Hematopoietic multipotent progenitor cell treated with erythropoietin and hydrocortisone succinate and interleukin-3 and kit ligand, for 8 days (in vitro differentiated cells): ENCODE data around the gene GABBR1.

ENCODE experiments used
- DNase-seq: peaks from one replicate; pipeline ENCODE4 v3.0.0-alpha.2; 2015

The GABBR1 gene

GRCh38 chr6:29561606-29562181, 71.3 kb downstream of the GABBR1 start:
- no peak for DNase-seq

GRCh38 chr6:29561091-29561490, 71.9 kb downstream of the GABBR1 start:
- DNase-seq = no peak

GRCh38 chr6:29559524-29560287, 73.3 kb downstream of the GABBR1 start, which contains the start of gene UBD:
Gene UBD, minus strand, starts transcription at chr6:29559732. Its CDS starts 31 bp downstream, at chr6:29559701.
- DNase-seq = no peak

- DNase-seq = no peak
Observed at GRCh38 chr6:29558439-29559079, 74.4 kb downstream of the GABBR1 start.

GRCh38 chr6:29557320-29557719, 75.7 kb downstream of the GABBR1 start:
- DNase-seq = no peak

GRCh38 chr6:29554764-29555163, 78.2 kb downstream of the GABBR1 start:
- no peak for DNase-seq

GRCh38 chr6:29553268-29554057, 79.5 kb downstream of the GABBR1 start:
- DNase-seq = peak; percentile 9

GRCh38 chr6:29552512-29553051, 80.4 kb downstream of the GABBR1 start:
- DNase-seq = peak; percentile 77

- no peak for DNase-seq
Observed at GRCh38 chr6:29547573-29547972, 85.4 kb downstream of the GABBR1 start.

GRCh38 chr6:29537714-29538403, 95.1 kb downstream of the GABBR1 start:
- DNase-seq = no peak

- DNase-seq = no peak
Observed at GRCh38 chr6:29532320-29532951, 100.5 kb downstream of the GABBR1 start.

- no peak for DNase-seq
Observed at GRCh38 chr6:29531668-29532067, 101.3 kb downstream of the GABBR1 start.

- DNase-seq = no peak
Observed at GRCh38 chr6:29530671-29531310, 102.2 kb downstream of the GABBR1 start.

- no peak for DNase-seq
Observed at GRCh38 chr6:29529956-29530355, 103.0 kb downstream of the GABBR1 start.

GRCh38 chr6:29528988-29529560, 103.9 kb downstream of the GABBR1 start:
- no peak for DNase-seq

GRCh38 chr6:29528300-29528931, 104.6 kb downstream of the GABBR1 start:
- DNase-seq = no peak

- no peak for DNase-seq
Observed at GRCh38 chr6:29527564-29527963, 105.4 kb downstream of the GABBR1 start.

- DNase-seq = peak; percentile 7
Observed at GRCh38 chr6:29527126-29527525, 105.9 kb downstream of the GABBR1 start.

- no peak for DNase-seq
Observed at GRCh38 chr6:29525311-29525639, 107.7 kb downstream of the GABBR1 start.
